ENCODE data around the gene MAPK13. TPM values are rescaled to one million over a fixed set of nuclear protein-coding genes. Genes with fewer than 3 reads are reported as not detected.

Gene MAPK13
- total RNA-seq, 1 experiment from 2014 or later: 47.3 TPM

- RAD21 ChIA-PET (ENCODE audit: low non-redundant PET in 1 of 2, low total read pairs in 2 of 2, uncharacterized antibody in 2 of 2, unreplicated experiment in 2 of 2): no interaction called here
- CTCF ChIA-PET: interaction anchor here (1.5 kb wide), 1 partner anchor 32 kb away, joined by 3 read pairs; no protein-coding TSS in a partner anchor
- Histone ChIP-seq H3K79me2 (ENCODE audit: insufficient read depth, low read length) (no peaks in the 10 kb centered on the region), H3K4me2 (ENCODE audit: low read length) (no peak overlapping the region), H4K20me1 (ENCODE audit: insufficient read depth) (no peaks in the 10 kb centered on the region), H3K36me3 (ENCODE audit: control insufficient read depth in 1 of 2, insufficient read depth in 2 of 2, low read length in 2 of 2) (no peaks in the 10 kb centered on the region), H3K9me3 (ENCODE audit: control insufficient read depth in 1 of 2, insufficient read depth in 1 of 2, low read depth in 1 of 2, low read length in 2 of 2) (no peaks in the 10 kb centered on the region), H3K4me3 (replicated peaks in 1 of 2; ENCODE audit: low read depth in 1 of 2, low read length in 2 of 2) (no peak overlapping the region), H3K4me1 (ENCODE audit: control insufficient read depth in 1 of 2, insufficient read depth in 2 of 2, low read length in 2 of 2) (no peaks in the 10 kb centered on the region), H3K9ac (ENCODE audit: low read length) (no peak overlapping the region), H3K27me3 (ENCODE audit: insufficient read depth, low read length) (no peaks in the 10 kb centered on the region), H3K9me2 (ENCODE audit: insufficient read depth) (no peaks in the 10 kb centered on the region), H2AFZ (ENCODE audit: low read depth, low read length, poor library complexity, severe bottlenecking) (no peak overlapping the region), H3K27ac (ENCODE audit: low read depth, low read length) (no peak overlapping the region)
- no peak for TF ChIP-seq ELF1 (IDR thresholded peaks at IDR 0.05; ENCODE audit: borderline replicate concordance, low read depth)
- no peak for TF ChIP-seq RAD21 (IDR thresholded peaks at IDR 0.05; ENCODE audit: low read depth)
- no peak for TF ChIP-seq FOSL1 (IDR thresholded peaks at IDR 0.05; ENCODE audit: low read depth)
- TF ChIP-seq, protein P1, sequence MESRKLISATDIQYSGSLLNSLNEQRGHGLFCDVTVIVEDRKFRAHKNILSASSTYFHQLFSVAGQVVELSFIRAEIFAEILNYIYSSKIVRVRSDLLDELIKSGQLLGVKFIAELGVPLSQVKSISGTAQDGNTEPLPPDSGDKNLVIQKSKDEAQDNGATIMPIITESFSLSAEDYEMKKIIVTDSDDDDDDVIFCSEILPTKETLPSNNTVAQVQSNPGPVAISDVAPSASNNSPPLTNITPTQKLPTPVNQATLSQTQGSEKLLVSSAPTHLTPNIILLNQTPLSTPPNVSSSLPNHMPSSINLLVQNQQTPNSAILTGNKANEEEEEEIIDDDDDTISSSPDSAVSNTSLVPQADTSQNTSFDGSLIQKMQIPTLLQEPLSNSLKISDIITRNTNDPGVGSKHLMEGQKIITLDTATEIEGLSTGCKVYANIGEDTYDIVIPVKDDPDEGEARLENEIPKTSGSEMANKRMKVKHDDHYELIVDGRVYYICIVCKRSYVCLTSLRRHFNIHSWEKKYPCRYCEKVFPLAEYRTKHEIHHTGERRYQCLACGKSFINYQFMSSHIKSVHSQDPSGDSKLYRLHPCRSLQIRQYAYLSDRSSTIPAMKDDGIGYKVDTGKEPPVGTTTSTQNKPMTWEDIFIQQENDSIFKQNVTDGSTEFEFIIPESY (IDR thresholded peaks at IDR 0.05; ENCODE audit: extremely low read depth, insufficient replicate concordance, low read length): no peak
- TF ChIP-seq CTCF (IDR thresholded peaks at IDR 0.05 in 2 of 3, conservative IDR thresholded peaks at IDR 0.05 in 1 of 3; ENCODE audit: borderline replicate concordance in 1 of 3, insufficient read depth in 1 of 3, low read depth in 2 of 3, low read length in 2 of 3): no peak
- no peak for TF ChIP-seq TCF7L2 (IDR thresholded peaks at IDR 0.05; ENCODE audit: borderline replicate concordance, extremely low read depth, insufficient read depth, insufficient read length)
- no peak for TF ChIP-seq POLR2AphosphoS5 (IDR thresholded peaks at IDR 0.05; ENCODE audit: low read depth, low read length)
- TF ChIP-seq MAX (IDR thresholded peaks at IDR 0.05): no peak
- no peak for TF ChIP-seq SP1 (IDR thresholded peaks at IDR 0.05; ENCODE audit: low read depth)
- intact Hi-C loops (cut with micrococcal nuclease): no loop called here
- POLR2A ChIA-PET: no interaction called here
- ATAC-seq (no peak), DNase-seq (ENCODE audit: low read depth, low spot score) (no peak)
- BruUV-seq (replicated peaks): no TSS peak
Measured at GRCh38 chr6:36171573-36171972, 41.3 kb downstream of the MAPK13 start.

Measured in HCT116 (cell line).